Choroid plexus epithelial cell (primary cell): ENCODE results near the gene HES4.
A peak's percentile ranks its signal among the peaks of the same experiment; 100 is the strongest.
"Not testable (repeated sequence)": the region's sequence is repeated elsewhere in the genome, so short reads cannot be mapped to it uniquely, and the experiment has no call there.

Experiments
- DNase-seq: peaks from one replicate; pipeline ENCODE4 v3.0.0-alpha.2; 2010; ENCODE audit warnings: low read depth
- H3K4me3 ChIP-seq: 2 replicates; pipeline ENCODE4 v1.5.1; 2011; ENCODE audit warnings: low read depth, mild to moderate bottlenecking, control low read depth, low read length, moderate library complexity
- TF ChIP-seq, protein P1 (sequence below): conservative IDR thresholded peaks from 2 replicates; pipeline ENCODE4 v1.5.1; 2011; ENCODE audit warnings: low read depth, mild to moderate bottlenecking, control low read depth, inconsistent platforms, low read length, moderate library complexity

The HES4 gene

DNA sequence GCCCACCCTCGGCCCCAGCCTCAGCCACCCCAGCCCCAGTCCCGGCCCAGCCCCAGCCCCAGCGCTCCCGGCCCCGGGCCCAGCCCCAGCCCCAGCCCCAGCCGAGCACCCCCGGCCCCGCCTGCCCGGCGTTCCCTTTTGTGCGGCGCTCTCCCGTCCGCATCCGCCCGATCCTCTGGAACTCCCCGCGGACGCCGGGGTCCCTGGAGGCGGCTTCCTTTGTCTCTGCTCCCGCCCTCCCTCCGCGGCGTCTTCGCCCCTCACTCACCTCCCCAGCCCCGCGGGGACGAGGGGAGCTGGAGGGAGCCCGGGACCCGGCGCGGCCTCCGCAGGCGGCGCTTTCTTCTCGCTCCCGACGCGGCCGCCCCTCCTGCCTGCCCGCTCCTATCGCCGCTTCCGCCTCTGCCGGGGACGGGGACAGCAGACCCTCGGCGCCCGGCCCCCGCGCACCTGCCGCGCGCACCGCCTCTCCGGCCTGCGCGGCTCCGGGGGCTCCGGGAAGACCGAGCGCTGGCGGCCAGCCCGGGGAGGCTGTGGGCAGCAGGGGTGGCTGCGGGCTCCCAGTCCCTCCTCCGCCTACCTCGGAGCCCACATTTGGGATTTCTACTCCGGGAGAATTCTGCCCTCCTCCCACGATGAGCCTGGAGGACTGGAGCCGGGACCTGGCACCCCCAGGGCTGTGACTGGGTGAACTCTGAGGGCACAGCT lies 34.0 kb upstream of the HES4 start:
- TF ChIP-seq, protein P1, sequence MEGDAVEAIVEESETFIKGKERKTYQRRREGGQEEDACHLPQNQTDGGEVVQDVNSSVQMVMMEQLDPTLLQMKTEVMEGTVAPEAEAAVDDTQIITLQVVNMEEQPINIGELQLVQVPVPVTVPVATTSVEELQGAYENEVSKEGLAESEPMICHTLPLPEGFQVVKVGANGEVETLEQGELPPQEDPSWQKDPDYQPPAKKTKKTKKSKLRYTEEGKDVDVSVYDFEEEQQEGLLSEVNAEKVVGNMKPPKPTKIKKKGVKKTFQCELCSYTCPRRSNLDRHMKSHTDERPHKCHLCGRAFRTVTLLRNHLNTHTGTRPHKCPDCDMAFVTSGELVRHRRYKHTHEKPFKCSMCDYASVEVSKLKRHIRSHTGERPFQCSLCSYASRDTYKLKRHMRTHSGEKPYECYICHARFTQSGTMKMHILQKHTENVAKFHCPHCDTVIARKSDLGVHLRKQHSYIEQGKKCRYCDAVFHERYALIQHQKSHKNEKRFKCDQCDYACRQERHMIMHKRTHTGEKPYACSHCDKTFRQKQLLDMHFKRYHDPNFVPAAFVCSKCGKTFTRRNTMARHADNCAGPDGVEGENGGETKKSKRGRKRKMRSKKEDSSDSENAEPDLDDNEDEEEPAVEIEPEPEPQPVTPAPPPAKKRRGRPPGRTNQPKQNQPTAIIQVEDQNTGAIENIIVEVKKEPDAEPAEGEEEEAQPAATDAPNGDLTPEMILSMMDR: no peak
- no peak for DNase-seq
- peak overlapping the region; percentile 38 for H3K4me3 ChIP-seq

DNA sequence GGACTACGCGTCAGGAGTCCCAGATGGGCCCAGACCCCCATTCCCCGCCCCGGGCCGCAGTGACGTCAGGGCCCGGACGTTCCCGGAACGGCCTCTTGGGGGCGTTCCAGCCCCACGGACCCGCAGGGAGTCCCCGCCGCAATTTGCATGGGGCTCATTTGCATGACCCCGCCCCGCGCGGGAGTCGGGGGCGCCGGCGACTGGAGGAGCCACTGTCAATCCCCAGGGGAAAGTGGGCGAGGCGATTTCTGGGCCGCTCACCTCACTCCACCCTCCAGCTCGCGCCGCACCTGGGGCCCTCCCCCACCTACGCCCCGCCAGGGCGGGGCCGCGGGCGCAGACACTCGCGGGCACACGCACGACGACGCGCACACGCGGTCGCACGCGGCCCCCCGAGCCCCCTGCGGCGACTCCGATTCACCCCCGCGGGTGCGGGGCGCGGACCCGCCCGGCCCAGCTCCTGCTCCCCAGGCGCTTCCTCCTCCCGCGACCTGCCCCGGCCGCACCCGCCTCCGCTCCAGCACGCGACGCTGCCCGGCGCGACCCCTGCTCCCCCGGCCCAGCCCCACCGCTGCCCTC lies 33.2 kb upstream of the HES4 start:
- TF ChIP-seq, protein P1: peak; percentile 72
- peak overlapping the region; percentile 52 for H3K4me3 ChIP-seq
- DNase-seq: peak; percentile 74

DNA sequence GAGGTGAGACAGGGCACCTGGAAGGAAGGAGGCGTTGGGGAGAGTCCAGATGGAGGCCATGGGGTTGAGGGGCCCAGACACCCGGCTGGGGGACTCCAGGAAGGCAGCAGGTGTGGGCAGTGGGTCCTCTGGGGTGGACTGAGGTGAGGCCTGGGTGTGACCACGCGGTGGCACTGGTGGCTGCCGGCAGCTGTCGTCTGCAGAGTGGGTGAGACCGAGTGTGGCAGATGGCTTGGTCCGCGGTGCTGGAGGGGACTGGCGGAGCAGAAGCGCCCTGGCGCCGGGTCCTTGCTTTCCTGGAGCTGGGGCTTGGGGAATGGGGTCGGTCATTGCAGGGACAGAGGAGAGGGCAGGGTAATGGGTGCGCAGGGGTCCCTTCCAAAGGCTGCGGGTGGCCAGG lies 32.5 kb upstream of the HES4 start:
- TF ChIP-seq, protein P1: no peak
- DNase-seq: no peak
- no peak overlapping the region for H3K4me3 ChIP-seq

DNA sequence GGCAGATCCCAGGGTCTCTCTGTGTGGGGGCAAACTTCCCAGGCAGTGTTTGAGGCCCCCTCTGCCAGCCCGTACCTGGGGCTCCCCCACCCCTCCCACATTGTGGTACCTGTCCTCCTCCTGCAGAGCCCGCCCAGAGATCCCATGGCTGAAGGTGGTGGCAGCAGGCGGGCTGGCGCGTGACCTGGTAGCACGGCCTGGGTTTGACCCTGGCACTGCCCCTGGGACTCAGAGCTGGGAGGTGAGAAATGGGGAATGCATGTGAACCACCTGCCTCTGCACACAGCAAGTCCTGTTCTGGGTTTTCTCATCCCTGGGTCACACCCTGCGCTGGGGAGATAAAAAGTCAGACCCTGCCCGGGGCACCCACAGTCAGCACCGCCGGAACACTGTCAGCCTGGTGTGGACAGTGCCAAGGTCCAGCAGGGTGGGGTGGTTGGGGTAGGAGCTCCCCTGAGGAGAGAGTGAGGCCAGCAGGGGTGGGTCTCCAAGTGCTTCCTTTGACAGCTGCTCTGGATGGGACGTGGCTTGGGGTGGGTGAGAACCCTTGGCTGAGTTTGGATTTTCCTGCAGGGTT lies 31.9 kb upstream of the HES4 start:
- H3K4me3 ChIP-seq: no peak overlapping the region
- DNase-seq: no peak
- TF ChIP-seq, protein P1: no peak

DNA sequence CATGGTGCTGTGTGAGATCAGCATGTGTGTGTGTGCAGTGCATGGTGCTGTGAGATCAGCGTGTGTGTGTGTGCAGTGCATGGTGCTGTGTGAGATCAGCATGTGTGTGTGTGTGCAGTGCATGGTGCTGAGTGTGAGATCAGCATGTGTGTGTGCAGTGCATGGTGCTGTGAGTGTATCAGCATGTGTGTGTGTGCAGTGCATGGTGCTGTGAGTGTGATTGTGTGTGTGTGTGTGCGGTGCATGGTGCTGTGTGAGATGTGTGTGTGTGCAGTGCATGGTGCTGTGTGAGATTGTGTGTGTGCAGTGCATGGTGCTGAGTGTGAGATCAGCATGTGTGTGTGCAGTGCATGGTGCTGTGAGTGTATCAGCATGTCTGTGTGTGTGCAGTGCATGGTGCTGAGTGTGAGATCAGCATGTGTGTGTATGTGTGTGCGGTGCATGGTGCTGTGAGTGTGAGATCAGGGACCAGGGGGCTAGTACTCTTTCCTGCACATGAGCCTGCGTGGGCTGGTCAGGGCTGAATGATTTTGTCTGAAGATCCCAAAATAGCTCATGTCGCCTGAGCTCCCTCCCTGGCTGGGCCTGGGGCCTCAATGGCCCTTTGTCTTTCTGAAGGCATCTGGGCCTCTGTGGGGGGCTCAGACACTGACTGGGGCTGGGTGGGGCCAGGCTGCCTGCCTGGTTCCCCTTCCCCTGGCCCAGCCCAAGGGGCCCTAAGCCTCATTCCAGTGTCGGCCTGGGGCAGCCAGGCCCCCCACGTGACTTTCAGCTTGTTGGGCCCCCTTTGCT lies 31.2 kb upstream of the HES4 start:
- H3K4me3 ChIP-seq, DNase-seq: not testable (repeated sequence)

DNA sequence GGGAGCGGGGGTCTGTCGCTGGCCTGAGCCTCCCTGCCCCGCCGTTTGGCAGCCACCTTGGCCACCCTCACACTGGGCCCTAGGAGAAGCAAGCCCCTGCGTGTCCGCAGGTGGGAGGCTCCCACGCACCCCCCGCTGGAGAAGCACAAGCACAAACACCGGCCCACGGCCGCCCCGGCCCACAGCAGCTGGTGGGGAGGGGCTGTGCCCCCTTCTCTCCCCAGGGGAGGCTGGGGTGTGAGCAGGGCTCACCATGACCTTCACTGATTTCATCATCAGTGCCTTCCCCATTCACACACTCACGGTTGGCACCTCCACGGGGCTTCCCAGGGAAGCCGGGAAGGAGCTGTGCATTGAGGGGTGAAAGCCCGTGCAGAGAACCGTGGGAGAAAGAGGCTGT lies 27.9 kb upstream of the HES4 start:
- no peak for DNase-seq
- TF ChIP-seq, protein P1: no peak
- no peak overlapping the region for H3K4me3 ChIP-seq
